ENCODE results near the gene CCNH.

DNA sequence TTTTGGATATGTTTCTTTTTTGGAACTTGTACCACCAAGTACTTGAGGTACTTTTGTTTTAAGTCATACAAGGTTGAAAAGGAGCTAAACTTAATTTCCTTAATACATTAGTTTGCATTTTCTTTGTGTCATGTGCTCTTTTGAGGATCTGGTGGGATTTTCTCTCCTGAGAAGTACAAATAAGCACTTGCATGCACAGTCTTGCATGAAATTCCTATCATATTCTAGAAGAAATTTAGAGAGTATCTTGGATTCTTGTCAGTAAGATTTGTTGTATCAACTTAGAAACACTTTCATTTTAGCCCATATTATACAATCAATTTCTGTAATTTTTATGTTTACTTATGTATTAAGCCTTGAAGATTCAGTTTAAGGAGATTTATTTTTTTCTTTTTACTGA, 64.9 kb downstream of the CCNH start:
- TF ChIP-seq, protein P1, sequence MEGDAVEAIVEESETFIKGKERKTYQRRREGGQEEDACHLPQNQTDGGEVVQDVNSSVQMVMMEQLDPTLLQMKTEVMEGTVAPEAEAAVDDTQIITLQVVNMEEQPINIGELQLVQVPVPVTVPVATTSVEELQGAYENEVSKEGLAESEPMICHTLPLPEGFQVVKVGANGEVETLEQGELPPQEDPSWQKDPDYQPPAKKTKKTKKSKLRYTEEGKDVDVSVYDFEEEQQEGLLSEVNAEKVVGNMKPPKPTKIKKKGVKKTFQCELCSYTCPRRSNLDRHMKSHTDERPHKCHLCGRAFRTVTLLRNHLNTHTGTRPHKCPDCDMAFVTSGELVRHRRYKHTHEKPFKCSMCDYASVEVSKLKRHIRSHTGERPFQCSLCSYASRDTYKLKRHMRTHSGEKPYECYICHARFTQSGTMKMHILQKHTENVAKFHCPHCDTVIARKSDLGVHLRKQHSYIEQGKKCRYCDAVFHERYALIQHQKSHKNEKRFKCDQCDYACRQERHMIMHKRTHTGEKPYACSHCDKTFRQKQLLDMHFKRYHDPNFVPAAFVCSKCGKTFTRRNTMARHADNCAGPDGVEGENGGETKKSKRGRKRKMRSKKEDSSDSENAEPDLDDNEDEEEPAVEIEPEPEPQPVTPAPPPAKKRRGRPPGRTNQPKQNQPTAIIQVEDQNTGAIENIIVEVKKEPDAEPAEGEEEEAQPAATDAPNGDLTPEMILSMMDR (IDR thresholded peaks at IDR 0.05): no peak
- TF ChIP-seq POLR2A (IDR thresholded peaks at IDR 0.05): no peak

Data from thyroid gland (tissue), 4 donors.